Astrocyte of the spinal cord (primary cell): ENCODE results near the gene CSNK1G2.

Source experiments
- DNase-seq: peaks from one replicate; pipeline ENCODE4 v3.0.0; 2011; ENCODE audit warnings: low read depth, low spot score
- H3K4me3 ChIP-seq: 2 replicates; pipeline ENCODE4 v1.5.1; 2011; ENCODE audit warnings: low read depth, mild to moderate bottlenecking, low read length, moderate library complexity
- in situ Hi-C: cut with HindIII; loops from 2 replicates; pipeline ENCODE4 v1.10.0; 2017; ENCODE audit warnings: low sequenced_read_pairs
- TF ChIP-seq, protein P1 (sequence below): IDR thresholded peaks from 2 replicates; pipeline ENCODE4 v1.5.1; 2012; ENCODE audit warnings: low read depth, mild to moderate bottlenecking, low read length, inconsistent platforms

Gene CSNK1G2

DNA sequence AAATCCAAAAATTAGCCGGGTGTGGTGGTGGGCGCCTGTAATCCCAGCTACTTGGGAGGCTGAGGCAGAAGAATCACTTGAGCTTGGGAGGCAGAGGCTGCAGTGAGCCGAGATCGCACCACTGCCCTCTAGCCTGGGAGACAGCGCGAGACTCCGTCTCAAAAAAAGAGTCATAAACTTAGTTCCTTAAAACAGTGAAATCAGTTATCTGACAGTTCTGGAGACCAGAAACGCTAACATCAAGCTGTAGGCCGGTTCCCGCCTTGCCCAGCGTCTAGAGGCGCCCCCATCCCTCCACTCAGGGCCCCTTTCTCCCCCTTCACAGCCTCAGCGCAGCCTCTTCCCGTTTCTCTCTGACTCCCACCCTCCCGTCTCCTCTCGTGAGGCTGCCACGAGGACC is 23.8 kb upstream of the CSNK1G2 start:
- H3K4me3 ChIP-seq: no peak overlapping the region
- TF ChIP-seq, protein P1, sequence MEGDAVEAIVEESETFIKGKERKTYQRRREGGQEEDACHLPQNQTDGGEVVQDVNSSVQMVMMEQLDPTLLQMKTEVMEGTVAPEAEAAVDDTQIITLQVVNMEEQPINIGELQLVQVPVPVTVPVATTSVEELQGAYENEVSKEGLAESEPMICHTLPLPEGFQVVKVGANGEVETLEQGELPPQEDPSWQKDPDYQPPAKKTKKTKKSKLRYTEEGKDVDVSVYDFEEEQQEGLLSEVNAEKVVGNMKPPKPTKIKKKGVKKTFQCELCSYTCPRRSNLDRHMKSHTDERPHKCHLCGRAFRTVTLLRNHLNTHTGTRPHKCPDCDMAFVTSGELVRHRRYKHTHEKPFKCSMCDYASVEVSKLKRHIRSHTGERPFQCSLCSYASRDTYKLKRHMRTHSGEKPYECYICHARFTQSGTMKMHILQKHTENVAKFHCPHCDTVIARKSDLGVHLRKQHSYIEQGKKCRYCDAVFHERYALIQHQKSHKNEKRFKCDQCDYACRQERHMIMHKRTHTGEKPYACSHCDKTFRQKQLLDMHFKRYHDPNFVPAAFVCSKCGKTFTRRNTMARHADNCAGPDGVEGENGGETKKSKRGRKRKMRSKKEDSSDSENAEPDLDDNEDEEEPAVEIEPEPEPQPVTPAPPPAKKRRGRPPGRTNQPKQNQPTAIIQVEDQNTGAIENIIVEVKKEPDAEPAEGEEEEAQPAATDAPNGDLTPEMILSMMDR: no peak
- no peak for DNase-seq

DNA sequence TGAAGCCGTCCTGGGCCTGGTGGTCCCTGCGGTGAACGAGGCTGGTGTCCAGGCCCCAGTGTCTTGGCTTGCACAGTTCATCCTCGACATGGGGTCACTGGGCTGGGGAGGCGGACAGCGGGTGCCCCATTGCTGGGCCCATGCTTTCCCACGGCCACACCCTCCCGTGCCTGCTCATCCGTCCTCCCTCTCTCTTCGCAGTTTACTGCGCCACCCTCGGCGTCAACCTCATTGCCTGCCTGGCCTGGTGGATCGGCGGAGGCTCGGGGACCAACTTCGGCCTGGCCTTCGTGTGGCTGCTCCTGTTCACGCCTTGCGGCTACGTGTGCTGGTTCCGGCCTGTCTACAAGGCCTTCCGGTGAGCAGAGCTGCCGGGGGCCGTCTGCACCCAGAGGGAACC is 23.0 kb upstream of the CSNK1G2 start:
- no peak for DNase-seq
- H3K4me3 ChIP-seq: no peak overlapping the region
- in situ Hi-C loops: no loop called here
- TF ChIP-seq, protein P1: no peak

More for the DNA sequence above, 23.8 kb upstream of the CSNK1G2 start:
- in situ Hi-C loops: no loop called here

DNA sequence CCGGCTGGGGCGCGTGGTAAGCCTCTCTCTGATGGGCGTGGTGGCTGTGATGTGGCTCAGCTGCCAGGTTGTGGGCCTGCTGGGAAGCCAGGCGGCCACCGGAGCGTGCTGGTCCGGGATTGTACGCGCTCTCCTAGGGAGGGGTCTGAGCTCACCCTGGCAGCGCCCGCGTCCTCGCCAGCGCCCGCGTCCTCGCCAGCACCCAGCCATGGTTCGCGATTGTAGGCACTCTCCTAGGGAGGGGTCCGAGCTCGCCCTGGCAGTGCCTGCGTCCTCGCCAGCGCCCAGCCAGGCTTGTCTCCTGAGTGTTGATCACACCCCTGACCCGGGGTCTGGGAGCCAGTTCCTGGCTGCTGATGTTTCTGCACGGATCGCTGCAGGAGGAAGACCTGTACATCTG is 22.0 kb upstream of the CSNK1G2 start:
- TF ChIP-seq, protein P1: no peak
- no peak for DNase-seq

DNA sequence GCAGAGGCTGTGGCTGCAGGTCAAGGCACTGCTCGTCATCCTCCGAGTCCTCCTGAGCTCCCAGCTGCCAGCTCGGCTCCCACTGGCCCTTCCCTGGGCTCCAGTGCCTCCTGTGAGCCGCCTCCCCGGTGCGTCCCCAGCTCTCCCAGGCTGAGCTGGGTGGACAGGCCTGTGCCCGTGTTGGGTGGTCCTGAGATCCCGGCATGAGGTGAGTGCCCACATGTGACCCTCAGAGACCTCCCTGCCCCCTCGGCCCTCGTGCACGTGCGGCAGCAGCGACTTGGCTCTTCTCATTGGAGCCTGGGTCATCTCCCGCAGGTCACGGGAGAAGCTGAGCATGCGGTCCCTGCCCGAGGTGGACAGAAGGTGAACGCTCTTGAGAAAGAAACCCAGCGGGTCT is 20.3 kb upstream of the CSNK1G2 start:
- TF ChIP-seq, protein P1: no peak
- no peak for DNase-seq
- no peak overlapping the region for H3K4me3 ChIP-seq
- in situ Hi-C loops: no loop called here

More for the DNA sequence above, 22.0 kb upstream of the CSNK1G2 start:
- no peak overlapping the region for H3K4me3 ChIP-seq
- in situ Hi-C loops: no loop called here

DNA sequence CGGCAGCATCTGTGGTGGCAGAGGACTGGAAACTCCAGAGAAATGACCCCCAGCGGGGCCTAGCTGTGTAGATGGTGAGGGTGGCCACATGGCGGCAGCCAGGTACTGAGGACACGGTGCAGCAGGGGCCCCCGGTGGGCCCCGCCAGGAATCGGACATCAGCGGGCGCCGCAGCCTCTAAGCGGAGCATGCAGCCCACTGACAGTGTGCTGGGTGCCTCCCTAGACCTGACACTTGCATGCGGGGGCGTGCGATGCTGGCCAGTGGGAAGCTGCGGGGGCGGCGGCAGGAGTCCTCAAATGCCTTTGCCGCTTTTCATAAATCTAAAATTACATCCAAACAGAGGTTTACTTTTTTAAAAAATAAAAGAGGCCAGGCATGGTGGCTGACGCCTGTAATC is 19.6 kb upstream of the CSNK1G2 start:
- TF ChIP-seq, protein P1: no peak
- DNase-seq: no peak
- no peak overlapping the region for H3K4me3 ChIP-seq
- in situ Hi-C loops: no loop called here

DNA sequence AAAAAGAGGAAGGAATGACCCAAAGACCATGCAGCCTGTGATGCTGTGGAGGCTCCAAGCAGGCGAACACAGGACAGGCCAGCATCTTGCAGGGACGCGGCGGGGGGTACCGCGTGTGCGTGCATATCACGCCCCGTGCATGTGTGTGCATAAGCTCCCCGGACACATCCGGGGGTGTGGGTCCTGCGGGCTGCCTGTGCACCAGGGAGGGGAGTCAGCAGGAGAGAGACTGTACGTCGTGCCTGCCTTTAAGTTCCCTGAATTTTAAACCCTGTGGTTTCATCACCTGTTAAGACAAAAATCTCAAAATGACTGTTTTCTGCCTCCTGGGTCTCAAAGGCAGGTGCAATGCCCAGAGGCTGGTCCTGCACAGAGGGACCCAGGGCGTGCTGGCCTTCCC is 19.1 kb upstream of the CSNK1G2 start:
- TF ChIP-seq, protein P1: no peak
- in situ Hi-C loops: no loop called here
- DNase-seq: no peak
- H3K4me3 ChIP-seq: no peak overlapping the region

DNA sequence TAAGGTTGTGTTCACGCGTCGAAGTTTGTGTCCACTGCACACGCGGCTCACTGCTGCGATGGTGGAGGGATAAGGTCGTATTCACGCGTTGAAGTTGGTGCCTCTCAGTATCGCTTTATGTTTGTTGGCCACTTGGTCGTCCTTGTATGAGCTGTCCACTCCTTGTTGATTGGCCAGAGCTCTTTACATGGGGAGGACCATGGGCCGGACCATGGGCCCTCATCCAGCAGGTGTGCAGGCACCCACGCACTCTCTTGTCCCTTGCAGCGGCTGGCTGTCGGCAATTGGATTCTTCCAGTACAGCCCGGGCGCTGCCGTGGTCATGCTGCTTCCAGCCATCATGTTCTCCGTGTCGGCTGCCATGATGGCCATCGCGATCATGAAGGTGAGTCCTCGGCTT is 18.2 kb upstream of the CSNK1G2 start:
- TF ChIP-seq, protein P1: no peak
- DNase-seq: no peak
- in situ Hi-C loops: no loop called here
- no peak overlapping the region for H3K4me3 ChIP-seq
